HG03342 (cell line): ENCODE measurements around the gene LAMB3.
A peak's percentile ranks its signal among the peaks of the same experiment; 100 is the strongest.

Source experiments
- ATAC-seq: cut with Tn5 transposase; IDR thresholded peaks from one replicate; pipeline ENCODE4 v1.9.1; 2021; ENCODE audit warnings: mild to moderate bottlenecking, moderate library complexity; ENCODE audit not compliant: unreplicated experiment

LAMB3 gene

GRCh38 chr1:209601809-209602657, 50.2 kb downstream of the LAMB3 start:
- no peak for ATAC-seq

GRCh38 chr1:209600541-209600940, 51.7 kb downstream of the LAMB3 start:
- no peak for ATAC-seq

GRCh38 chr1:209598227-209598626, 54.0 kb downstream of the LAMB3 start:
- no peak for ATAC-seq

GRCh38 chr1:209597499-209597898, 54.7 kb downstream of the LAMB3 start:
- no peak for ATAC-seq

- no peak for ATAC-seq
Measured at GRCh38 chr1:209595599-209596285, 56.5 kb downstream of the LAMB3 start.

- ATAC-seq = no peak
Measured at GRCh38 chr1:209595028-209595427, 57.2 kb downstream of the LAMB3 start.

GRCh38 chr1:209594440-209594839, 57.8 kb downstream of the LAMB3 start:
- ATAC-seq = no peak

- no peak for ATAC-seq
Measured at GRCh38 chr1:209593747-209594146, 58.5 kb downstream of the LAMB3 start.

GRCh38 chr1:209590405-209590804, 61.8 kb downstream of the LAMB3 start:
- ATAC-seq = no peak

GRCh38 chr1:209589863-209590262, 62.4 kb downstream of the LAMB3 start:
- no peak for ATAC-seq

- ATAC-seq = no peak
Measured at GRCh38 chr1:209589440-209589839, 62.8 kb downstream of the LAMB3 start.

- no peak for ATAC-seq
Measured at GRCh38 chr1:209587789-209588188, 64.4 kb downstream of the LAMB3 start.

- no peak for ATAC-seq
Measured at GRCh38 chr1:209586221-209586740, 65.9 kb downstream of the LAMB3 start.

- ATAC-seq = no peak
Measured at GRCh38 chr1:209585672-209586071, 66.6 kb downstream of the LAMB3 start.

- ATAC-seq = no peak
Measured at GRCh38 chr1:209585197-209585596, 67.0 kb downstream of the LAMB3 start.

GRCh38 chr1:209584231-209584672, 68.0 kb downstream of the LAMB3 start:
- no peak for ATAC-seq

GRCh38 chr1:209583408-209583807, 68.8 kb downstream of the LAMB3 start, which contains the start of gene CAMK1G:
Gene CAMK1G (plus strand): TSS chr1:209583714. CDS start chr1:209594984, 11,270 bp downstream.
- ATAC-seq = no peak

- ATAC-seq = no peak
Measured at GRCh38 chr1:209580577-209580976, 71.6 kb downstream of the LAMB3 start.

GRCh38 chr1:209577346-209577745, 74.9 kb downstream of the LAMB3 start:
- ATAC-seq = no peak

GRCh38 chr1:209576392-209577197, 75.6 kb downstream of the LAMB3 start:
- peak; percentile 92 for ATAC-seq

- ATAC-seq = no peak
Measured at GRCh38 chr1:209570743-209571142, 81.5 kb downstream of the LAMB3 start.
